ENCODE measurements around the gene TTLL12.

TTLL12 gene

DNA sequence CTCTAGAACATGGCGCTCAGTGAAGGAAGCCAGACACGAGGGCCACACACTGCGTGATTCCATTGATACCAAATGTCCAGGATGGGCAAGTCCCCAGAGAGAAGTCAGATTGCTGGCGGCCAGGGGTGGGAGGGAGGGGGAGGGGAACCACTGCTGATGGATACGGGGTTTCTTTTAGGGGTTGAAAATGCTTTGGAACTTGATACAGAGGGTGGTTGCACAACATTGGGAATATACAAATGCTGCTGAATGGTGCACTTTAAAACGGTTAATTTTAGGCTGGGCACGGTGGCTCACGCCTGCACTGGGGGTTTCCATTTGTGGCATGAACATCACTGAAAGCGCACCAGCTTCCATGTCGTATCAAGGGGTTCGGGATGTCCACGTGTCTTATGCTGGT lies 30.5 kb downstream of the TTLL12 start:
- H3K4me3 ChIP-seq (ENCODE audit: low read depth, low read length, poor library complexity, severe bottlenecking), result no peak overlapping the region
- no peak overlapping the region for H2AFZ ChIP-seq (ENCODE audit: low read length)
- H3K9me3 ChIP-seq (ENCODE audit: low read length), result no peaks in the 10 kb centered on the region
- H3F3A ChIP-seq (ENCODE audit: insufficient read depth, low read length), result no peaks in the 10 kb centered on the region
- peaks cover 20% of the 10 kb centered on the region; the same call in 1 of the 2 replicates for H3K27me3 ChIP-seq (ENCODE audit: insufficient read depth, low read length)
- no peak overlapping the region for H3K4me2 ChIP-seq (ENCODE audit: low read length)
- TF ChIP-seq EZH2 (IDR thresholded peaks at IDR 0.05; ENCODE audit: borderline replicate concordance, low read length), result no peak
- TF ChIP-seq, protein P1, sequence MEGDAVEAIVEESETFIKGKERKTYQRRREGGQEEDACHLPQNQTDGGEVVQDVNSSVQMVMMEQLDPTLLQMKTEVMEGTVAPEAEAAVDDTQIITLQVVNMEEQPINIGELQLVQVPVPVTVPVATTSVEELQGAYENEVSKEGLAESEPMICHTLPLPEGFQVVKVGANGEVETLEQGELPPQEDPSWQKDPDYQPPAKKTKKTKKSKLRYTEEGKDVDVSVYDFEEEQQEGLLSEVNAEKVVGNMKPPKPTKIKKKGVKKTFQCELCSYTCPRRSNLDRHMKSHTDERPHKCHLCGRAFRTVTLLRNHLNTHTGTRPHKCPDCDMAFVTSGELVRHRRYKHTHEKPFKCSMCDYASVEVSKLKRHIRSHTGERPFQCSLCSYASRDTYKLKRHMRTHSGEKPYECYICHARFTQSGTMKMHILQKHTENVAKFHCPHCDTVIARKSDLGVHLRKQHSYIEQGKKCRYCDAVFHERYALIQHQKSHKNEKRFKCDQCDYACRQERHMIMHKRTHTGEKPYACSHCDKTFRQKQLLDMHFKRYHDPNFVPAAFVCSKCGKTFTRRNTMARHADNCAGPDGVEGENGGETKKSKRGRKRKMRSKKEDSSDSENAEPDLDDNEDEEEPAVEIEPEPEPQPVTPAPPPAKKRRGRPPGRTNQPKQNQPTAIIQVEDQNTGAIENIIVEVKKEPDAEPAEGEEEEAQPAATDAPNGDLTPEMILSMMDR (IDR thresholded peaks at IDR 0.05; ENCODE audit: low read length), result no peak
- peaks cover 15% of the 10 kb centered on the region for H3K4me1 ChIP-seq (ENCODE audit: insufficient read depth, low read length, severe bottlenecking)
- H3K9ac ChIP-seq (ENCODE audit: low read length), result no peak overlapping the region
- H3K79me2 ChIP-seq (ENCODE audit: insufficient read depth, low read length), result no peaks in the 10 kb centered on the region
- no peaks in the 10 kb centered on the region for H4K20me1 ChIP-seq (ENCODE audit: insufficient read depth, low read length)
- no peaks in the 10 kb centered on the region for H3K36me3 ChIP-seq (ENCODE audit: insufficient read depth, low read length)
- H3K27ac ChIP-seq (ENCODE audit: low read depth, low read length, poor library complexity, severe bottlenecking), result no peak overlapping the region
- H3K9me2 ChIP-seq (ENCODE audit: low read depth, low read length), result no peaks in the 10 kb centered on the region

DNA sequence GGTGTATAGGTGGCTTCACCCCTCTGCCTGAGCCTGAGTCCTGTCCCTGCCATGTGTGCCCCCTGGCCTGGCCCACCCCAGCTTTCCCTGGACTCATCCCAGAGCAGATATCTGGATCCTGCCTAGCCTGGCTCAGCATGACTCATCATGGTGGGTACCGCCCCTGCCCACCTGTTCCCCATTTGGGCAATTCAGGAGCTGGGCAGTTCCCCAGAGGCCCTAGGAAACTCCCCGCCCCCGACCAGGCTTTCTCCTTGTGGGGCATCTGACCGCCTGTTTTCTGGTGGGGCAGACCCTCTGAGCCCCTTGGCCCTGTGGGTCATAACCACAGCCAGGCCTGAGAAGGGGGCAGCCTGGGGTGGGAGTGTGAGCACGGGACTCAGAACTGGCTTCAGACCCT lies 31.1 kb downstream of the TTLL12 start:
- H4K20me1 ChIP-seq (ENCODE audit: insufficient read depth, low read length), result no peaks in the 10 kb centered on the region
- H3K27ac ChIP-seq (ENCODE audit: low read depth, low read length, poor library complexity, severe bottlenecking), result no peak overlapping the region
- H3K79me2 ChIP-seq (ENCODE audit: insufficient read depth, low read length), result no peaks in the 10 kb centered on the region
- H3K4me2 ChIP-seq (ENCODE audit: low read length), result no peak overlapping the region
- TF ChIP-seq, protein P1 (IDR thresholded peaks at IDR 0.05; ENCODE audit: low read length), result no peak
- TF ChIP-seq EZH2 (IDR thresholded peaks at IDR 0.05; ENCODE audit: borderline replicate concordance, low read length), result no peak
- no peak overlapping the region for H3K9ac ChIP-seq (ENCODE audit: low read length)
- H3K27me3 ChIP-seq (ENCODE audit: insufficient read depth, low read length), result peaks cover 24% of the 10 kb centered on the region; the same call in 1 of the 2 replicates
- H3K36me3 ChIP-seq (ENCODE audit: insufficient read depth, low read length), result no peaks in the 10 kb centered on the region
- H2AFZ ChIP-seq (ENCODE audit: low read length), result no peak overlapping the region
- H3K4me3 ChIP-seq (ENCODE audit: low read depth, low read length, poor library complexity, severe bottlenecking), result no peak overlapping the region
- H3K4me1 ChIP-seq (ENCODE audit: insufficient read depth, low read length, severe bottlenecking), result peaks cover 16% of the 10 kb centered on the region
- H3K9me3 ChIP-seq (ENCODE audit: low read length), result no peaks in the 10 kb centered on the region
- no peaks in the 10 kb centered on the region for H3F3A ChIP-seq (ENCODE audit: insufficient read depth, low read length)
- H3K9me2 ChIP-seq (ENCODE audit: low read depth, low read length), result no peaks in the 10 kb centered on the region

DNA sequence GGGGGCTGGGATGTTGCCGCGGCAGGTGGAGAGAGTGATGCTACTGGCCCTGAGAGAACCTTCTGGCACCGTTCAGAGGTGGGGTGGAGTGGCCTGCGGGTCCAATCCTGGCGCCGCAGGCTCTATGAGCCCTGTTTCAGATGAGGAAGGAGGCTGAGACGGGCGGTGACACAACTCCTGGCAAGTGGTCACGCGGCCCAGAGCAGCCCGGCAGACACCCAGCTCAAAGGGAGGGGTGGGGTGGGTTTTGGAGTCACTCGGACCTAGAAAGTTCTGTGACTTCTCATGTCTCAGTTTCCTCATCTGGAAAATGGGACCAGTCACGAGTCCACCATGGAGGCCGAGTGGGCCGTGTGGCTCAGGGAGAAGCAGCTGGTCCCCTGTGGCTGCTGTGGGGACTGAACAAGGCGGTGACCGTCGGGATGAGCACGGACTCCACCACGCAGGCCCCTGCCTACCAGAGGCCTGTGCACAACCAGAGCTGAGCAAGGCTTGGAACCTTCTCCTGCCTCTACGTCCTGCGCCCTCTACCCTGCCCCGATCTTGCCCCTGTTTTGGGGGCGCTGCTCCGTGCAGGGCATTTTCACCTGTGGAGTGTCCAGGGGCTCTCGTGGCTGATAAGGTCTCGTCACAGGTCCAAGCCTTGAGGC lies 31.9 kb downstream of the TTLL12 start:
- H3K4me2 ChIP-seq (ENCODE audit: low read length), result no peak overlapping the region
- no peak overlapping the region for H2AFZ ChIP-seq (ENCODE audit: low read length)
- no peak overlapping the region for H3K4me3 ChIP-seq (ENCODE audit: low read depth, low read length, poor library complexity, severe bottlenecking)
- H3K4me1 ChIP-seq (ENCODE audit: insufficient read depth, low read length, severe bottlenecking), result peaks cover 16% of the 10 kb centered on the region
- H3K36me3 ChIP-seq (ENCODE audit: insufficient read depth, low read length), result no peaks in the 10 kb centered on the region
- TF ChIP-seq, protein P1 (IDR thresholded peaks at IDR 0.05; ENCODE audit: low read length), result no peak
- TF ChIP-seq EZH2 (IDR thresholded peaks at IDR 0.05; ENCODE audit: borderline replicate concordance, low read length), result no peak
- no peak overlapping the region for H3K27ac ChIP-seq (ENCODE audit: low read depth, low read length, poor library complexity, severe bottlenecking)
- H4K20me1 ChIP-seq (ENCODE audit: insufficient read depth, low read length), result no peaks in the 10 kb centered on the region
- no peak overlapping the region for H3K9ac ChIP-seq (ENCODE audit: low read length)
- H3F3A ChIP-seq (ENCODE audit: insufficient read depth, low read length), result no peaks in the 10 kb centered on the region
- peaks cover 26% of the 10 kb centered on the region; the same call in 1 of the 2 replicates for H3K27me3 ChIP-seq (ENCODE audit: insufficient read depth, low read length)
- H3K9me2 ChIP-seq (ENCODE audit: low read depth, low read length), result no peaks in the 10 kb centered on the region
- H3K79me2 ChIP-seq (ENCODE audit: insufficient read depth, low read length), result no peaks in the 10 kb centered on the region
- no peaks in the 10 kb centered on the region for H3K9me3 ChIP-seq (ENCODE audit: low read length)

All from OCI-LY1 (cell line).